Measurements from ENCODE around the gene PAX8.

DNA sequence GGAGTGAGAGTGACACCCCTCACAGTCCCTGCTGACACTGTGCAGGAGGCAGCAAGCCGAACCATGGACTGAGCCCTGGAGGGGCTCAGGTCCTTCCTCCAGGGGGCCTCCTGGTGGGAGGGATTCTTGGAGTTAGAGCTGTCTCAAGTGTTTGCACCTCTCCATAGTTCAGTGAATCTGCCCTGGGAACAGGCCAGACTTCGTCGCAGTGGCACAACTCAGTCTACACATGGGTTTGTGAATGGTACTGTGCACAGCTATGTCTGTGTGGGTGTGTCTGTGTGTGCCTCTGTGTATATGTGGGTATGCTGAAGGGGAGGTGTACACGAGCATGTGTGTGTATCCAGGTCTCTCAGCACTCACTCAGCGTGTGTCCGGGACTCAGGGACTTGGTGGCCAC, 36.4 kb downstream of the PAX8 start:
- TF ChIP-seq, protein P1, sequence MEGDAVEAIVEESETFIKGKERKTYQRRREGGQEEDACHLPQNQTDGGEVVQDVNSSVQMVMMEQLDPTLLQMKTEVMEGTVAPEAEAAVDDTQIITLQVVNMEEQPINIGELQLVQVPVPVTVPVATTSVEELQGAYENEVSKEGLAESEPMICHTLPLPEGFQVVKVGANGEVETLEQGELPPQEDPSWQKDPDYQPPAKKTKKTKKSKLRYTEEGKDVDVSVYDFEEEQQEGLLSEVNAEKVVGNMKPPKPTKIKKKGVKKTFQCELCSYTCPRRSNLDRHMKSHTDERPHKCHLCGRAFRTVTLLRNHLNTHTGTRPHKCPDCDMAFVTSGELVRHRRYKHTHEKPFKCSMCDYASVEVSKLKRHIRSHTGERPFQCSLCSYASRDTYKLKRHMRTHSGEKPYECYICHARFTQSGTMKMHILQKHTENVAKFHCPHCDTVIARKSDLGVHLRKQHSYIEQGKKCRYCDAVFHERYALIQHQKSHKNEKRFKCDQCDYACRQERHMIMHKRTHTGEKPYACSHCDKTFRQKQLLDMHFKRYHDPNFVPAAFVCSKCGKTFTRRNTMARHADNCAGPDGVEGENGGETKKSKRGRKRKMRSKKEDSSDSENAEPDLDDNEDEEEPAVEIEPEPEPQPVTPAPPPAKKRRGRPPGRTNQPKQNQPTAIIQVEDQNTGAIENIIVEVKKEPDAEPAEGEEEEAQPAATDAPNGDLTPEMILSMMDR (conservative IDR thresholded peaks at IDR 0.05; ENCODE audit: low read depth, low read length) = no peak
- no peak for TF ChIP-seq EZH2 (IDR thresholded peaks at IDR 0.05; ENCODE audit: low read length, unreplicated experiment)
